Uterus (tissue), 4 donors: ENCODE data around the gene DNAJC25. TPM values are rescaled to one million over a fixed set of nuclear protein-coding genes. Genes with fewer than 3 reads are reported as not detected.

Source experiments
- DNase-seq, 2 donors: peaks; one replicate each; pipeline ENCODE4 v3.0.0-alpha.2; 2019 to 2020
- H3K27ac ChIP-seq, 2 donors: fragments of 200-600 bp; sonication (generic); 1 replicate in 1 of 2; 2 replicates in 1 of 2; pipeline ENCODE4 v1.5.1; 2016 to 2018
- H3K27me3 ChIP-seq, 2 donors: fragments of 200-600 bp; sonication (generic); one replicate each; pipeline ENCODE4 v1.5.1; 2018 to 2019; ENCODE audit warnings: control low read depth in 1 of 2
- H3K36me3 ChIP-seq, 2 donors: fragments of 200-600 bp; sonication (generic); one replicate each; pipeline ENCODE4 v1.5.1; 2019; ENCODE audit warnings: control low read depth in 1 of 2
- H3K4me1 ChIP-seq, 2 donors: fragments of 200-600 bp; sonication (generic); one replicate each; pipeline ENCODE4 v1.5.1; 2018 to 2019; ENCODE audit warnings: control low read depth in 1 of 2
- H3K4me3 ChIP-seq, 2 donors: fragments of 200-600 bp; sonication (generic); 1 replicate in 1 of 2; 2 replicates in 1 of 2; pipeline ENCODE4 v1.5.1; 2018 to 2019; ENCODE audit warnings: mild to moderate bottlenecking in 1 of 2
- H3K9me3 ChIP-seq, 2 donors: fragments of 200-600 bp; sonication (generic); one replicate each; pipeline ENCODE4 v1.5.1; 2019; ENCODE audit warnings: control low read depth in 1 of 2
- POLR2A ChIP-seq, 2 donors: fragments of 450-650 bp; IDR thresholded peaks; one replicate each; pipeline ENCODE4 v1.6.1; 2016; ENCODE audit warnings: antibody characterized with exemption in 2 of 2, mild to moderate bottlenecking in 1 of 2, moderate library complexity in 1 of 2
- intact Hi-C: fragments of 100-400 bp; cut with DNase I; formaldehyde crosslinking; loops from one replicate; pipeline ENCODE4 v1.15.1; 2023; ENCODE audit warnings: low total_unique reads
- total RNA-seq, 4 donors: library from RNA; depleted of rRNA in 3 of 4; stranded (reverse); fragments of >200 nt in 3 of 4; gene quantifications; one replicate each; pipeline versions ENCODE4 v1.1.0 to v1.2.4, GENCODE V29; 2014 to 2023
- TF ChIP-seq, protein P1 (sequence below), 4 experiments: fragments of 200-600 bp in 2 of 4; fragments of 450-650 bp in 2 of 4; sonication (generic) in 2 of 4; IDR thresholded peaks; one replicate each; pipeline ENCODE4 v1.5.1; 2016 to 2019; ENCODE audit warnings: antibody characterized with exemption in 4 of 4, mild to moderate bottlenecking in 2 of 4, moderate library complexity in 1 of 4
- donor health status: DM: yes; HTN: yes; CAD: no.

The DNAJC25 gene
- total RNA-seq, 4 donors from 2014 or later, result 8.4 to 24.7 (median 9.1) TPM; not detected in 1

DNA sequence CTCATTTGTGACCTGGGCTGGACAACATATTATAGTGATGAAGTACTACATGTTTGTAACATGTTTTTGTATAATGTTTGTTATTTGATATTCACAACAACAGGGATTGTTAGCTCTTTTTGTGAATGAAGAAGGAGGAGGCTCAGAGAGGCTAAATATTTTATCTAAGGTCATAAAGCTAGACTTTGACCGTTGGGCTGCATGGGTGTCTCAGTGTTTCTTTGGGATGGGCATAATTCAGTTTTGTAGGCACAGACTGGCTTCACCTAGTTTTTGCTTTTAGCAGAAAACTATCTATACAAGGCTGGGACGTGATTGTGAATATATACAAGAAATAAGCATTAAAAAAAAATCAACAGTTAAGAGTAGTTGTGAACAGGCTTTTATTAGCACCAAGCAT, 15.3 kb downstream of the DNAJC25 start:
- H3K4me3 ChIP-seq, result no peak overlapping the region
- no peaks in the 10 kb centered on the region for H3K9me3 ChIP-seq
- no peaks in the 10 kb centered on the region for H3K36me3 ChIP-seq
- no peak overlapping the region for H3K27ac ChIP-seq
- no peaks in the 10 kb centered on the region for H3K27me3 ChIP-seq
- no peak for DNase-seq
- intact Hi-C loops, result no loop called here
- no peak for TF ChIP-seq POLR2A (IDR thresholded peaks at IDR 0.05)
- TF ChIP-seq, protein P1, sequence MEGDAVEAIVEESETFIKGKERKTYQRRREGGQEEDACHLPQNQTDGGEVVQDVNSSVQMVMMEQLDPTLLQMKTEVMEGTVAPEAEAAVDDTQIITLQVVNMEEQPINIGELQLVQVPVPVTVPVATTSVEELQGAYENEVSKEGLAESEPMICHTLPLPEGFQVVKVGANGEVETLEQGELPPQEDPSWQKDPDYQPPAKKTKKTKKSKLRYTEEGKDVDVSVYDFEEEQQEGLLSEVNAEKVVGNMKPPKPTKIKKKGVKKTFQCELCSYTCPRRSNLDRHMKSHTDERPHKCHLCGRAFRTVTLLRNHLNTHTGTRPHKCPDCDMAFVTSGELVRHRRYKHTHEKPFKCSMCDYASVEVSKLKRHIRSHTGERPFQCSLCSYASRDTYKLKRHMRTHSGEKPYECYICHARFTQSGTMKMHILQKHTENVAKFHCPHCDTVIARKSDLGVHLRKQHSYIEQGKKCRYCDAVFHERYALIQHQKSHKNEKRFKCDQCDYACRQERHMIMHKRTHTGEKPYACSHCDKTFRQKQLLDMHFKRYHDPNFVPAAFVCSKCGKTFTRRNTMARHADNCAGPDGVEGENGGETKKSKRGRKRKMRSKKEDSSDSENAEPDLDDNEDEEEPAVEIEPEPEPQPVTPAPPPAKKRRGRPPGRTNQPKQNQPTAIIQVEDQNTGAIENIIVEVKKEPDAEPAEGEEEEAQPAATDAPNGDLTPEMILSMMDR (IDR thresholded peaks at IDR 0.05), result no peak
- H3K4me1 ChIP-seq, result peaks cover 0 to 6% of the 10 kb centered on the region in 2 donors

DNA sequence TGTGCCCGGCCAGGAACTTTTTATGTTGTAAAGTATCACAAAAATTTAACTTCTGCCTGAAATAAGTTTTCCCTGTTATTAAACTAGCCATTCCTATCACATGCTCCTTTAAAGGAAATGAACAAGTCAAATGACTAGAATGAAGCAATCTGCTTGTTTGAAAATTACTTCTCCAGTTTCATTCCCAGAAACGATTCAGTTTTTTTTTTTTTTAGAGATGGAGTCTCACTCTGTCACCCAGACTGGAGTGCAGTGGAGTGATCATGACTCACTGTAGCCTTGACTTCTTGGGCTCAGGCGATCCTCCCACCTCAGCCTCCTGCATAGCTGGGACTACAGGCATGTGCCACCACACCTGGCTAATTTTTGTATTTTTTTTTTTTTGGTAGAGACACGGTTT, 16.9 kb downstream of the DNAJC25 start:
- H3K36me3 ChIP-seq, result no peaks in the 10 kb centered on the region
- H3K4me1 ChIP-seq, result peaks cover 0 to 6% of the 10 kb centered on the region in 2 donors
- intact Hi-C loops, result no loop called here
- H3K4me3 ChIP-seq, result no peak overlapping the region
- no peaks in the 10 kb centered on the region for H3K27me3 ChIP-seq
- H3K9me3 ChIP-seq, result no peaks in the 10 kb centered on the region
- TF ChIP-seq, protein P1 (IDR thresholded peaks at IDR 0.05), result no peak
- no peak for TF ChIP-seq POLR2A (IDR thresholded peaks at IDR 0.05)
- no peak for DNase-seq
- peak overlapping the region in 1 of 2 donors; percentile 1 for H3K27ac ChIP-seq

DNA sequence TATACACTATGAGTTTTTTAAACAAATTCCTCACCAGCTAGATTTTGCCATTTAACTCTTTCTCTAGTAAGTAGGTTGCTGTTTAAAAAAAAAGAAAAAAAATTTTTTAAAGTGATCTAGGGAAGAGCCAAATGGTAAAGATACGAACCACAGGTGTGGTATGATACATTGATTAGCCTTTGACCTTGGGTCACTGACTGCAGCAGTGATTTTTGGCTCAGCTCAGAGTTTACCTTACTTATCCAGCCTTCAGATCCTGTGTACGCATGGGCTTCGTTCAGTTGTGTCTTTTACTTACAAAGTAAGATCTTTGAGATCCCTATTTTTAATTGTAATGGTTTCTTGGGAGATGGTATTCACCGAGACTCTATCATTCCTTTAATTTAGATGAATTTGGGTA, 17.9 kb downstream of the DNAJC25 start:
- Histone ChIP-seq H3K4me3 (no peak overlapping the region), H3K4me1 (peaks cover 0 to 6% of the 10 kb centered on the region in 2 donors), H3K9me3 (no peaks in the 10 kb centered on the region), H3K36me3 (no peaks in the 10 kb centered on the region), H3K27me3 (no peaks in the 10 kb centered on the region), H3K27ac (no peak overlapping the region)
- no peak for DNase-seq
- no peak for TF ChIP-seq POLR2A (IDR thresholded peaks at IDR 0.05)
- TF ChIP-seq, protein P1 (IDR thresholded peaks at IDR 0.05), result no peak
- intact Hi-C loops, result no loop called here

DNA sequence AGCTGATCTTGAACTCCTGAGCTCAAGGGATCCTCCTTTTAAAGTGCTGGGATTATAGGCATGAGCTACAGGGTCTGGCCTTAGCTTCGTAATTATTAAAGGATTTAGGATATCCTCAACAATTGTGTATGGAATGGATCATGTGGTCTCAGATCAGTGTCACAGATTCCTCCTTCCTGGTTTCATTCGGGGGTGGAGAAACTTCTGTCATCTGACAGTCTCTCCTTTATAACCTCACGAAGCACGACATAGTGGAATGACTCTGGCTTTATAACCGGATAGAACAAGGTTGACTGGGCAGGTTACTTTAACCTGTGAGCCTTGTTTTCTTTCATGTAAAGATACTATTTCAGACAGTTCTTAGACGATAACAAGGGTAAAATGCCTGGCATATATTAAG, 25.9 kb downstream of the DNAJC25 start:
- Histone ChIP-seq H3K4me1 (no peaks in the 10 kb centered on the region), H3K36me3 (no peaks in the 10 kb centered on the region), H3K9me3 (no peaks in the 10 kb centered on the region), H3K4me3 (no peak overlapping the region), H3K27ac (no peak overlapping the region), H3K27me3 (no peaks in the 10 kb centered on the region)
- no peak for TF ChIP-seq POLR2A (IDR thresholded peaks at IDR 0.05)
- TF ChIP-seq, protein P1 (IDR thresholded peaks at IDR 0.05), result no peak
- DNase-seq, result no peak
- intact Hi-C loops, result no loop called here

DNA sequence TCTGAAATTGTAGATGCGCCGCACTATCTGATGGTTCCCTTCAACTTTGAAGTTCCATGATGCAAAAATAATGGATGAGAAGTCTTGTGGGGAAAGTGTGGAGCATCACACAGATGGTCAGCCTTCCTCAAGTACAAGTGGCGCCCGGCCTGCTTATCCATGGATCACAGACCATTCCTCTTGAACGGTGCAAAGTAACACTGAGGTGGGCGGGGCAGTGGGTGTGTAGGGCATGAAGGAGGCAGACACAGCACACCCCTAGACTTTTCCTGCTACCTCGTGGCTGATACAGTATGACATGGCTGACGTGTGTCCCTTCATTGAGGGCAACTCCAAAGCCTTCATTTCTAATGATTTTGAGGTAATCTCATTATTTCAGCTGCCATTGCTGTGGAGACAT, 27.8 kb downstream of the DNAJC25 start:
- Histone ChIP-seq H3K27ac (no peak overlapping the region), H3K36me3 (no peaks in the 10 kb centered on the region), H3K4me3 (no peak overlapping the region), H3K27me3 (no peaks in the 10 kb centered on the region), H3K4me1 (peaks cover 0 to 3% of the 10 kb centered on the region in 2 donors), H3K9me3 (no peaks in the 10 kb centered on the region)
- intact Hi-C loops, result no loop called here
- TF ChIP-seq, protein P1 (IDR thresholded peaks at IDR 0.05), result no peak
- TF ChIP-seq POLR2A (IDR thresholded peaks at IDR 0.05), result no peak
- DNase-seq, result no peak
